H1 (cell line): ENCODE measurements around the gene HTR3B.

Source experiments
- BCL11A ChIP-seq, 2 experiments: IDR thresholded peaks; one replicate each; pipeline ENCODE4 v1.6.1; 2011; ENCODE audit warnings: low read depth in 2 of 2, low read length in 2 of 2, mild to moderate bottlenecking in 2 of 2
- CTCF ChIP-seq, 3 experiments: IDR thresholded peaks; 1 replicate in 2 of 3; 2 replicates in 1 of 3; pipeline versions ENCODE4 v1.5.1 to v1.6.1; 2011; ENCODE audit warnings: low read length in 3 of 3, mild to moderate bottlenecking in 3 of 3, inconsistent platforms in 2 of 3, low read depth in 1 of 3, moderate library complexity in 1 of 3; ENCODE audit not compliant: insufficient read depth in 1 of 3; ENCODE audit errors: control extremely low read depth in 1 of 3

- TF ChIP-seq BCL11A (IDR thresholded peaks at IDR 0.05; ENCODE audit: low read depth in 2 of 2, low read length in 2 of 2) (no peak), CTCF (IDR thresholded peaks at IDR 0.05; ENCODE audit: control extremely low read depth in 1 of 3, insufficient read depth in 1 of 3, low read depth in 1 of 3, low read length in 3 of 3) (no peak)
Measured at GRCh38 chr11:113986351-113987140, 82.0 kb downstream of the HTR3B start.
